Measurements from ENCODE around the gene SUN1. TPM values are rescaled to one million over a fixed set of nuclear protein-coding genes. Genes with fewer than 3 reads are reported as not detected.

SUN1 gene
- total and polyA plus RNA-seq, 5 donors from 2014 or later, result 46.8 to 90.0 (median 54.4) TPM

GRCh38 chr7:888081-889024 is 56.1 kb downstream of the SUN1 start:
- Mint-ChIP-seq H3K36me3 (peaks cover 7% of the 10 kb centered on the region), H3K27me3 (no peaks in the 10 kb centered on the region), H3K4me3 (peak overlapping the region in 1 of 4 donors; percentile 76), H3K4me1 (peaks cover 0 to 13% (median under 1%) of the 10 kb centered on the region in 4 donors), H3K9me3 (no peaks in the 10 kb centered on the region), H3K27ac (no peak overlapping the region)
- no peak overlapping the region for H3K4me3 ChIP-seq (ENCODE audit: low read depth, low read length)
- H3K36me3 ChIP-seq (ENCODE audit: control insufficient read depth, insufficient read depth, low read length), result peaks cover 62% of the 10 kb centered on the region
- no peaks in the 10 kb centered on the region for H3K27me3 ChIP-seq (ENCODE audit: control insufficient read depth, insufficient read depth, low read length)
- no peak overlapping the region for H3K27ac ChIP-seq (ENCODE audit: insufficient read depth, low read length, poor library complexity, severe bottlenecking)
- no peak for ATAC-seq (ENCODE audit: low read depth in 2 of 2)
- H3K4me1 ChIP-seq (ENCODE audit: control insufficient read depth, insufficient read depth, low read length, poor library complexity, severe bottlenecking), result no peaks in the 10 kb centered on the region
- no peaks in the 10 kb centered on the region for H3K9me3 ChIP-seq (ENCODE audit: control insufficient read depth in 2 of 2, low read length in 2 of 2)
- no peak for DNase-seq

GRCh38 chr7:889025-889390 is 56.7 kb downstream of the SUN1 start:
- Histone ChIP-seq H3K36me3 (ENCODE audit: control insufficient read depth, insufficient read depth, low read length) (peaks cover 67% of the 10 kb centered on the region), H3K4me3 (ENCODE audit: low read depth, low read length) (no peak overlapping the region), H3K9me3 (ENCODE audit: control insufficient read depth in 2 of 2, low read length in 2 of 2) (no peaks in the 10 kb centered on the region), H3K27me3 (ENCODE audit: control insufficient read depth, insufficient read depth, low read length) (no peaks in the 10 kb centered on the region), H3K27ac (ENCODE audit: insufficient read depth, low read length, poor library complexity, severe bottlenecking) (no peak overlapping the region), H3K4me1 (ENCODE audit: control insufficient read depth, insufficient read depth, low read length, poor library complexity, severe bottlenecking) (no peaks in the 10 kb centered on the region)
- H3K9me3 Mint-ChIP-seq, result no peaks in the 10 kb centered on the region
- no peak overlapping the region for H3K27ac Mint-ChIP-seq
- peaks cover 7% of the 10 kb centered on the region for H3K36me3 Mint-ChIP-seq
- DNase-seq, result no peak
- H3K27me3 Mint-ChIP-seq, result no peaks in the 10 kb centered on the region
- ATAC-seq (ENCODE audit: low read depth in 2 of 2), result no peak
- H3K4me3 Mint-ChIP-seq, result no peak overlapping the region
- peaks cover 0 to 12% (median 0%) of the 10 kb centered on the region in 4 donors for H3K4me1 Mint-ChIP-seq

- Histone ChIP-seq H3K27me3 (ENCODE audit: control insufficient read depth, insufficient read depth, low read length) (no peaks in the 10 kb centered on the region), H3K4me1 (ENCODE audit: control insufficient read depth, insufficient read depth, low read length, poor library complexity, severe bottlenecking) (no peaks in the 10 kb centered on the region), H3K4me3 (ENCODE audit: low read depth, low read length) (no peak overlapping the region), H3K36me3 (ENCODE audit: control insufficient read depth, insufficient read depth, low read length) (peaks cover 71% of the 10 kb centered on the region), H3K27ac (ENCODE audit: insufficient read depth, low read length, poor library complexity, severe bottlenecking) (no peak overlapping the region), H3K9me3 (ENCODE audit: control insufficient read depth in 2 of 2, low read length in 2 of 2) (no peaks in the 10 kb centered on the region)
- no peak overlapping the region for H3K27ac Mint-ChIP-seq
- H3K27me3 Mint-ChIP-seq, result no peaks in the 10 kb centered on the region
- H3K4me1 Mint-ChIP-seq, result peaks cover 0 to 11% (median 0%) of the 10 kb centered on the region in 4 donors
- no peaks in the 10 kb centered on the region for H3K9me3 Mint-ChIP-seq
- DNase-seq, result no peak
- no peak for ATAC-seq (ENCODE audit: low read depth in 2 of 2)
- H3K36me3 Mint-ChIP-seq, result peaks cover 7% of the 10 kb centered on the region
- no peak overlapping the region for H3K4me3 Mint-ChIP-seq
Measured at GRCh38 chr7:889391-889790, 57.1 kb downstream of the SUN1 start.

- H3K4me1 ChIP-seq (ENCODE audit: control insufficient read depth, insufficient read depth, low read length, poor library complexity, severe bottlenecking), result no peaks in the 10 kb centered on the region
- H3K27ac Mint-ChIP-seq, result no peak overlapping the region
- H3K27me3 ChIP-seq (ENCODE audit: control insufficient read depth, insufficient read depth, low read length), result no peaks in the 10 kb centered on the region
- peaks cover 0 to 4% (median 0%) of the 10 kb centered on the region in 4 donors for H3K4me1 Mint-ChIP-seq
- no peak overlapping the region for H3K4me3 ChIP-seq (ENCODE audit: low read depth, low read length)
- no peaks in the 10 kb centered on the region for H3K27me3 Mint-ChIP-seq
- ATAC-seq (ENCODE audit: low read depth in 2 of 2) (no peak), DNase-seq (no peak)
- H3K36me3 Mint-ChIP-seq, result peaks cover 15% of the 10 kb centered on the region
- no peaks in the 10 kb centered on the region for H3K9me3 ChIP-seq (ENCODE audit: control insufficient read depth in 2 of 2, low read length in 2 of 2)
- no peaks in the 10 kb centered on the region for H3K9me3 Mint-ChIP-seq
- peaks cover 86% of the 10 kb centered on the region for H3K36me3 ChIP-seq (ENCODE audit: control insufficient read depth, insufficient read depth, low read length)
- H3K4me3 Mint-ChIP-seq, result no peak overlapping the region
- H3K27ac ChIP-seq (ENCODE audit: insufficient read depth, low read length, poor library complexity, severe bottlenecking), result no peak overlapping the region
Measured at GRCh38 chr7:890868-891267, 58.6 kb downstream of the SUN1 start.

- ATAC-seq (ENCODE audit: low read depth in 2 of 2) (no peak), DNase-seq (no peak)
- H3K36me3 ChIP-seq (ENCODE audit: control insufficient read depth, insufficient read depth, low read length), result peaks cover 87% of the 10 kb centered on the region
- H3K9me3 Mint-ChIP-seq, result no peaks in the 10 kb centered on the region
- no peak overlapping the region for H3K4me3 ChIP-seq (ENCODE audit: low read depth, low read length)
- H3K27me3 Mint-ChIP-seq, result no peaks in the 10 kb centered on the region
- H3K4me1 Mint-ChIP-seq, result peaks cover 0 to 3% (median 1%) of the 10 kb centered on the region in 4 donors
- H3K4me3 Mint-ChIP-seq, result no peak overlapping the region
- H3K27ac ChIP-seq (ENCODE audit: insufficient read depth, low read length, poor library complexity, severe bottlenecking), result no peak overlapping the region
- H3K27me3 ChIP-seq (ENCODE audit: control insufficient read depth, insufficient read depth, low read length), result no peaks in the 10 kb centered on the region
- peaks cover 19% of the 10 kb centered on the region for H3K36me3 Mint-ChIP-seq
- no peaks in the 10 kb centered on the region for H3K9me3 ChIP-seq (ENCODE audit: control insufficient read depth in 2 of 2, low read length in 2 of 2)
- H3K27ac Mint-ChIP-seq, result no peak overlapping the region
- no peaks in the 10 kb centered on the region for H3K4me1 ChIP-seq (ENCODE audit: control insufficient read depth, insufficient read depth, low read length, poor library complexity, severe bottlenecking)
Measured at GRCh38 chr7:891291-891690, 59.0 kb downstream of the SUN1 start.

- Histone ChIP-seq H3K4me1 (ENCODE audit: control insufficient read depth, insufficient read depth, low read length, poor library complexity, severe bottlenecking) (no peaks in the 10 kb centered on the region), H3K27me3 (ENCODE audit: control insufficient read depth, insufficient read depth, low read length) (no peaks in the 10 kb centered on the region), H3K27ac (ENCODE audit: insufficient read depth, low read length, poor library complexity, severe bottlenecking) (no peak overlapping the region), H3K9me3 (ENCODE audit: control insufficient read depth in 2 of 2, low read length in 2 of 2) (no peaks in the 10 kb centered on the region), H3K4me3 (ENCODE audit: low read depth, low read length) (no peak overlapping the region), H3K36me3 (ENCODE audit: control insufficient read depth, insufficient read depth, low read length) (peaks cover 86% of the 10 kb centered on the region)
- Mint-ChIP-seq H3K36me3 (peaks cover 21% of the 10 kb centered on the region), H3K27ac (no peak overlapping the region), H3K4me1 (peaks cover 0 to 4% (median 0%) of the 10 kb centered on the region in 4 donors), H3K9me3 (no peaks in the 10 kb centered on the region), H3K27me3 (no peaks in the 10 kb centered on the region), H3K4me3 (no peak overlapping the region)
- DNase-seq (no peak), ATAC-seq (ENCODE audit: low read depth in 2 of 2) (no peak)
Measured at GRCh38 chr7:891805-892204, 59.5 kb downstream of the SUN1 start.

- Mint-ChIP-seq H3K27ac (no peak overlapping the region), H3K9me3 (no peaks in the 10 kb centered on the region), H3K4me3 (no peak overlapping the region), H3K4me1 (peaks cover 0 to 4% (median 0%) of the 10 kb centered on the region in 4 donors), H3K27me3 (no peaks in the 10 kb centered on the region), H3K36me3 (peaks cover 21% of the 10 kb centered on the region)
- DNase-seq, result no peak
- no peaks in the 10 kb centered on the region for H3K27me3 ChIP-seq (ENCODE audit: control insufficient read depth, insufficient read depth, low read length)
- H3K36me3 ChIP-seq (ENCODE audit: control insufficient read depth, insufficient read depth, low read length), result peaks cover 75% of the 10 kb centered on the region
- H3K4me1 ChIP-seq (ENCODE audit: control insufficient read depth, insufficient read depth, low read length, poor library complexity, severe bottlenecking), result no peaks in the 10 kb centered on the region
- H3K9me3 ChIP-seq (ENCODE audit: control insufficient read depth in 2 of 2, low read length in 2 of 2), result no peaks in the 10 kb centered on the region
- no peak overlapping the region for H3K27ac ChIP-seq (ENCODE audit: insufficient read depth, low read length, poor library complexity, severe bottlenecking)
- ATAC-seq (ENCODE audit: low read depth in 2 of 2), result no peak
- no peak overlapping the region for H3K4me3 ChIP-seq (ENCODE audit: low read depth, low read length)
Measured at GRCh38 chr7:892648-893593, 60.6 kb downstream of the SUN1 start.
